Inflammatory macrophage (primary cell): ENCODE data around the gene CALM3.
"Not testable (repeated sequence)": the region's sequence is repeated elsewhere in the genome, so short reads cannot be mapped to it uniquely, and the experiment has no call there.

Experiments used
- DNase-seq, 2 donors: peaks; one replicate each; pipeline ENCODE4 v3.0.0-alpha.2; 2020 to 2022

The CALM3 gene

DNA sequence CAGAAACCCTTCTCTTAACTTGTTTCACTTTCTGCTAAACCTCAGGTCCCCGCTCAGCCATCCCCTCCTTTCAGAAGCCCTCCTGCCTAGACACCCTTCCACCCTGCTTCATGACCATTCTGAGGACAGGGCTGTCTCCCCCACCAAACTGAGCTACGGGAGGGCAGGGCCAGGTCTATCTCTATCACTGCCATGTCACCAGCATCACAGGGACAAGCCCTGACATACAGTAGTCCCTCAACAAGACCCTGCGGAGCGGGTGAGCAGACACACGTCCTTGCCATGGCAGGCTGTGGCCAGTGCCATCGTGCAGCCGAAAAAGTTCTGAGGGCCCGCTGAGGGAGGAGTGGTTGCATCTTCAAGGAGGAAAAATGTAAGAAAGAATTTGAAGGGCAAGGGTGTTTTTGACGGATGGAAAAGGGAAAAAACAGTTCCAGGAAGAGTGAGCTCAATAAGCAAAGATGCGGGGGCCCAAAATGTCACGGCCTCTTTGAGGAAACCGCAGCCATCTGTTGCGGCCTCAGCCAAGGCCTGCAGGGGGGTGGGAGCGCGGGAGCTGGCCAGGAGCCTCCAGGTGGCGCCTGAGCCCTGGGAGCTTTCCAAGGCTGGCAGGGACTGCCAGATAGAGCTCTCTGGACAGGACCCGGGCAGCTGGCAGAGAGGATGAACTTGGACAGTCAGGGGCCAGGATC, 15.6 kb downstream of the CALM3 start:
- DNase-seq = peak; percentile 15 to 51

- peak in 1 of 2 donors; percentile 0 for DNase-seq
Observed at GRCh38 chr19:46617601-46618000, 16.5 kb downstream of the CALM3 start.

GRCh38 chr19:46618670-46619231, 17.6 kb downstream of the CALM3 start:
- peak; percentile 36 to 41 for DNase-seq

GRCh38 chr19:46620267-46620666, 19.1 kb downstream of the CALM3 start:
- DNase-seq = no peak

- no peak for DNase-seq
Observed at GRCh38 chr19:46620716-46621115, 19.6 kb downstream of the CALM3 start.

- DNase-seq = no peak
Observed at GRCh38 chr19:46621191-46622117, 20.3 kb downstream of the CALM3 start.

DNA sequence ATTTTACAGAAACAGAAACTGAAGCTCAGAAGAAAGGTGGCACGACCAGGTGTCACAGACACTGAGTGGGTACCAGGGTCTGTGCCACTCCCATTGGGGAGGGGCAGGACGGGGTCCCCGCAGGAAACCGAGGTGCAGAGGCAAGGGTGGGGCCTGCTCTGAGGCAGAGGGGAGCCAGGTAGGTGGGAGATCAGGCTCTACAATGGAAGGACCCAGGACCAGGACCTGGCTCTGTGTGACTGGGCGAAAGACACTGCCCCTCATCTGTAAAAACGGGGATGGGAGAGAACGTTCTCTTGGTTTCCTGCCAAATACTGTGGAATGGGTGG, 21.0 kb downstream of the CALM3 start:
- DNase-seq = no peak

- no peak for DNase-seq
Observed at GRCh38 chr19:46623915-46624502, 22.9 kb downstream of the CALM3 start.

DNA sequence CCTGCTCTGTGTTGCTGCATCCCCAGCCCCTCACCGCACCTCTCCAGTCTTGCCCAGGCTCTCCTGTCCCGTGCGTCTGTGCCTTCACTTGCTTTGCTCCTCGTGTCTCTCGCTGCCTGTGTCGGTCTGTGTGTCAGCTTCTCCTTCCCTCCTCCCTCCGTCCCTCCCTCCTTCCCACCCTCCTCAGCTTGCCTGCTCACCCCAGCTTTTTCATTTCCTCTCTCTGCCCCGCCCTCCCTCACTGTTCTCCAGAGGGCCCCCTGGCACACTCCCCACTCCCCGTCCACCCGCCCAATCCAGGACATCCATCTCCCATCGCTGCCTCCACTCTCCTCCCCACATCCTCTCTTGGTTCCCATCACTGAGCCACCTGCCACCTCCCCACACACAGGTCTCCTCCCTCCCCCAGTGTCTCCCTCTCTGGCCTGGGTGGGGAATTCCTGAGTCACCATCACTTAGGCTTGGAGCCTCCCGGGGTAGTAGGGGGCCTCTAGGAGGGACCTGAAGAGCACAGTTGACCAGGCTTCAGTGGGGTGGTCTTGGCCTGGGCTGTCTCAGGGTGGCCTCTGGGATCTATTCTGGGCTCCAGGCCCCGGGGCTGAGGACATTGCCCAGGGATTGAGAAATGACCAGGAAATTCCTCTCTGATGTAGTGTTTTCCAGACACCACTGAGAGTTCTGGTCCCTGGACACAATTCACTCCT, 24.0 kb downstream of the CALM3 start, which contains the start of gene PTGIR:
Gene PTGIR (minus strand): TSS at position 132 of the 704 bp plus-strand sequence. CDS start 864 bp downstream, outside the sequence.
- DNase-seq = peak; percentile 34

DNA sequence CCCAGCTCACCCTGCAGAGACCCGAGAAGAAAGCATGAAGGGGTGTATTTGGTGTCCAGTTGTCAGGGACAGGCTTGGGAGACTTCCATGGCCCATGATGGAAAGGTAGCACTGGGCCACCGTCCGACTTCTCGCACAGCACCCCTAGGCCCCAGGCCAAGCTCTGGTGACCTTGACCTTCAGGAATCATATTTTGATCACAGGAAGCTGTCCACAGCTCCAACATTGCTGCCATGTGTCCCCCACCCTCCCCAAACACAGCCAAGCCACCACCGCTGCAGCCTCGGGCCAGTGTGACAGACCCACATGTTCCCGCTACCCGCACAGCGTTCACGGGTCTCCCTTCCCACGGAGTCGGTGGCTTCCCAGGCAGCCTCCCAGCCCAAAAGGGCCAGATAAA, 24.6 kb downstream of the CALM3 start:
- no peak for DNase-seq

DNA sequence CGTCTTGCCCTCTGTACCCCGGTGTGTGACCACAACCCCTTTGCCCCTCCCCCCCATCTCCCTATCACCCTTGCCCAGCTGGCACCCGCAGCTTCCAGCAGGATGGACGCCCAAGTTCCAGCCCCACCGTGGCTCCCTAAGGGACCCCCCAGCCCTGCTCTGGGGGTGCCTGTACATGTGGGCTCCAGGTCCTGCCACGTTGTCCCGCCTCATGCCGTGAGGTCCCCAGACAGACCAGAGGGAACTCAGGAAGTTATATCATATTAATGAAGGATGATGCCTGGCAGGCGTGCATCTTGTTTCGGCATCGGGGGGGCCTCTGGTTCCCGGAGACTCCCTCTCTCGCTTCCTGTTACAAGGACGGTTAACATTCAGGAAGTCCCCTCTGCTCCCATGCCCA, 25.3 kb downstream of the CALM3 start:
- DNase-seq = no peak

DNA sequence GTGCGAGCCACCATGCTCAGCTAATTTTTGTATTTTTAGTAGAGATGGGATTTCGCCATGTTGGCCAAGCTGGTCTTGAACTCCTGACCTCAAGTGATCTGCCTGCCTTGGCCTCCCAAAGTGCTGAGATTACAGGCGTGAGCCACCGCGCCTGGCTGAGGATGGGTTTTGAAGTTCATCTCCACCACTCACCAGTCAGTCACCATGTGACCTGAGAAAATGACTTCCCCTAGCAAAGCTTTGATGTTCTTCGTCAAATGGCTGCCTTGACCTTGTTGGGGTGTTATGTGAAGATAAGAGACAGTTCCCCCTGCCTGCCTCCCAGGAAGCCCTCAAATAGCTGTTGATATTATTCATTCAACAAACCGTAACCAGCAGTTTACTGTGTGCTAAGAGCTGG, 27.8 kb downstream of the CALM3 start:
- not testable (repeated sequence) for DNase-seq

DNA sequence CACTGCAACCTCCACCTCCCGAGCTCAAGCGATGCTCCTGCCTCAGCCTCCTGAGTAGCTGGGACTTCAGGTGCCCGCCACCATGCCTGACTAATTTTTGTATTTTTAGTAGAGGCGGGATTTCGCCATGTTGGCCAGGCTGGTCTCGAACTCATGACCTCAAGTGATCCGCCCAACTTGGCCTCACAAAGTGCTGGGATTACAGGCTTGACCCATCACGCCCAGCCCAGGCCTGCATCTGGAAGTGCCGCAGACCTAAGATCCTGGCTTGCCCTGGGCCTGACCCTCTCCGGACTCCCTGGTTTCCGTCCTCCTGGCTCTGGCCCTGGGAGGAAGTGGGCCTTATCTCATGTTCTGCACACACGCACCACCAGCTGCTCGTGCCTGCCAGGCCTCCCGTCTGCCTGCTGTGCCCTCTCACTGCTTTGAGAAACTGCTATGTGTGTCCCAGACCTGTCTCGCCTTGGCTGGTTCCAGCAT, 28.5 kb downstream of the CALM3 start:
- DNase-seq = no peak

GRCh38 chr19:46630586-46631205, 29.6 kb downstream of the CALM3 start:
- DNase-seq = no peak

- DNase-seq = no peak
Observed at GRCh38 chr19:46631481-46631880, 30.4 kb downstream of the CALM3 start.

GRCh38 chr19:46633130-46633529, 32.0 kb downstream of the CALM3 start:
- DNase-seq = no peak

DNA sequence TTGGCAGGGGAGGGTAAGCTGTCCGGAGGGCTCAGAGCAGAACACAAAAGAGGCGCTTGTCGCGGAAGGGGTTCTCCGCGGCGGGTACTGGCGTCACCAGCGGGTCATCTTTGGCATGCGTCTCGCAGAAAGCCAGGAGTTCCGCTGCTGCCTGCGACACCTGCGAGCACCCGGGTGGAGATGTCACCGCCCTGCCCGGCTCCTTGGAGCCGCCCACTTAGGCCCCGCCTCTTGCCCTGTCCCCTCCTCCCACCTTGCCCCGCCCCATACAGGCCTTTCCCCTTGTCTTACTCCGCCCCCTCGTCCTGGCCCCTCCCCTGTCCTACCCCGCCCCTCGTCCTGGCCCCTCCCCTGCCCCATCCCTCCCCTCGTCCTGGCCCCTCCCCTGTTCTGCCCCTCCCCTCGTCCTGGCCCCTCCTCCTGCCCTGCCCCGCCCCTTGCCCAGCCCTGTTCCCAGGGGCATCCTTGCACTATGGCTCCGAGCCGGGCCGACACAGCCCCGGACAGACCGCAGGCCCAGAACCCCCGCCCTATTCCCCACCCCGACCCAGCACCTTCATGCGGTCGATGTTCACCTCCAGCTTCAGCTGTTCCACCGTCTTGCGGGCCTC, 33.0 kb downstream of the CALM3 start:
- peak; percentile 86 to 87 for DNase-seq

DNA sequence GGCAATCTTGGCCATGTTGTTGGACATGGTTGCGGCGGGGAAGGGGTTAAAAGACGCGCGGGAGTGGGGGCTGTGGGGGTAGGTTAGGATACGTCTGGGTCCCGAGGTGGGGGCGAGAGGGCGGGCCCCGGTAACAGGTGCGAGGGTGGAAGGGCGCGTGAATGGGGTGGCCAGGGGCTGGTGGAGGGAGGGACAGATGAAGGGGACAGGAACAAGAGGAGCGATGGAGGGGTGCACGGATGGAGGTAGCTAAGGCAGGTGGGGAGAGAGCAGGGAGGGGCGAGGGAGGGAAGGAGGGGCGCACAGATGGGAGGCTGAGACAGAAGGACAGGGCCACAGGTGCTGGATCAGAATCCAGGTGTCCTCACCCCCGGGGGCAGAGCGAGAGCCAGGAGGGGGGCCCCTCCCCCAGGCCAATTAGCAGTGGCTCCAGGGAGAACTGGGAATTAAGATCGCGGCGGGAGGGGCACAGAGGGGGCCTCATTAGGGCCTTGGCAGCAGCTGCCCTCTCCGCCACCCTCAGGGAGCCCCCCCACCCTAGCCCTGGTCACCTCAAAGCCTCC, 33.6 kb downstream of the CALM3 start:
- DNase-seq = no peak

DNA sequence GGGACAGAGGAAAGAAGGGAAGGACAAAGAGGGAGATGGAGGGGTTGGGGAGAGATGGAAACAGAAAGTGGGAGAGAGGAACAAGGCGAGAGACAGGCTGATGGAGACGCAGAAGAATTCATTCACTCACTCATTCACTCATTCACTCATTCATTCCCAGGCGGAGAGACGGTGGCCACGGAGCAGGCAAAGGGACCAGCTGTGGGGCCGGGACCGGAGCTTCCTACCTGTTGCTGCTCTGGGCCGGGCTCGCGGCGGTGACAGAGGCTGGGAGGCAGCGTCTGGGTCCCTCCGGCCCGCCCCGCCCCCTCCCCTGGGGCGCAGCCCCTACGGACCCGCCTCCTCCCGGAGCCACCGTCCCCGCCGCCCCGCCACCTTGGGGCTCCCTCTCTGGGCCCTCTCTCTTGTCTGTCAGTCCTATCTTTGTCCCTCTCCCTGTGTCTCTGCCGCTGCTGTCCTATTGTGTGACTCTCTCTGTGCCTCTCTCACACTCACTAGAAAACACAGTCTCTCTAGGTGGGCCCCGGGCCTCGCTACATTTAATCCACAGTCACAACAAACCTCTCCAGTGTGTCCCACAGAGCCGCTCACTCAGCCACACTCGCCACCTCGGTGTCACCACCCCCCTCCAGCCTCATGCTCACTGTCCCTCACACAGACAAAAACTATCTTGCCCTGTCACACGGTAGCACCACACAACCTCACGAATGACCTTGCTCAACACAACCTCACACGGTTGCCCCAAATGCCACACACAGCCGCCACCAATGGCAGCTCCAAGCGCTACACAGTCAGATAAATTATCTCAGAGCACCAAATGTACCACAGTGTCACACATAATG, 35.0 kb downstream of the CALM3 start, which contains the start of gene GNG8:
Gene GNG8 (minus strand): TSS at position 283 of the 842 bp plus-strand sequence. CDS start 1,520 bp downstream, outside the sequence.
- DNase-seq = no peak

DNA sequence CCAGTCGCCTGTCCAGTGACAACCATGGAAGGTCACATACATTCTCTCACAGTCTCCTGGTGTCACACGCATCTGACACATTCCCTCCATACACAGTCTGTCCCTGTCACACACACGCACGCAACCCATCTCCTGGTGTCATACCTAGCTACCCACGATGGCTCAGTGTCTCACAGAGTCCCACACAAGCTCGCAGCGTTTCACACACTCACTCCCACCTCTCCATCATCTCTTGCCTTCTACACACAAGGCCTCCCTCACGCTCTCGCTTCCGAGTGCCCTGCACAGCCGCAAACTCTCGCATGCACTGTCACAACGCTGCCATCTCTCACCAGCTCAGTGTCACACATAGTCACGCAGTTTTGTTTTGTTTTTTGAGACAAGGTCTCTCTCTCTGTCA, 36.1 kb downstream of the CALM3 start:
- no peak for DNase-seq
